ENCODE results near the gene FBXO27.

DNA sequence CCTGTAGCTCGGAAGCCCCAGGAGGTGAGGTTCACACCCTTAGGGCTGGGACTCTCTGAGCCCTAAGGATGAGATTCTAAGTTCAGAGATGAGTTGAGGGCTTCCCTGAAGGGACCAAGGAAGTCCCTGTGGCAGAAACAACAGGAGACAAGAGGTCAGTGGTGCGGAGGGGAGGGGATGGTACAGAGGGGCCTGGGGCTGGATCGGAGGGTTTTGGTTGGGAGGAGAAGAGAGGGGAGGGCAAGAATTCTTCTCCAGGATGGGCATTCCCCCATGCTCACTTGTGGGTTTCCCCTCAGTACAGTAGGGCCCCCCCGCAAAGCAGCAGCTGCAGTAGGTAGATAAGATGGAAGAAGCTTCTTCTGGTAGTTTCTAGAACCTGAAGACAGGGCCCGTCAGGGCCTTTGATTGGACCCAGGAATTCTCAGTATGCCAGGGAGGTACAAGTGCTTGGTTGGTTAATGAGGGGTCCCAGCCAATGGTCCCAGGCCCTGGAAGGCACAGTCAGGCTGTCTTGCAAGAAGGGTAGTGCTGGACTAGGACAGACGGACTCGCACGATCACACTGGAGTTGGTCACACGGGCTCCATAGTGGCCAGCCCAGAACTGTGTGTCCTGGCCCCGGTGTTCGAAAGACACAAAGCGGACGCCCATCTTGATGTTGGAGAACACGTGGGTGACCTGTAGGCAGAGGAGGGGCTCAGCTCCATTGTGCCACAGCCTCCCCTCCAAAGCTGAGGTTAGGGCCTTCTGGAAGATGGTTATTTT is 7.3 kb downstream of the FBXO27 start:
- TF ChIP-seq NFE2L2 (IDR thresholded peaks at IDR 0.05; ENCODE audit: low read depth, low read length) (no peak), POLR2A (IDR thresholded peaks at IDR 0.05; ENCODE audit: low read depth, low read length) (no peak), RAD21 (IDR thresholded peaks at IDR 0.05; ENCODE audit: low read length) (no peak), BHLHE40 (IDR thresholded peaks at IDR 0.05; ENCODE audit: low read depth, low read length) (no peak), RFX5 (IDR thresholded peaks at IDR 0.05; ENCODE audit: low read depth, low read length) (no peak), MAFK (IDR thresholded peaks at IDR 0.05; ENCODE audit: low read depth, low read length) (no peak), CEBPB (IDR thresholded peaks at IDR 0.05; ENCODE audit: low read depth, low read length) (no peak), FOS (IDR thresholded peaks at IDR 0.05; ENCODE audit: low read depth, low read length) (no peak), MXI1 (IDR thresholded peaks at IDR 0.05; ENCODE audit: borderline replicate concordance, low read depth, low read length) (no peak), MAZ (IDR thresholded peaks at IDR 0.05; ENCODE audit: borderline replicate concordance, low read depth, low read length) (no peak), RCOR1 (IDR thresholded peaks at IDR 0.05; ENCODE audit: insufficient replicate concordance, low read length) (no peak), SMC3 (IDR thresholded peaks at IDR 0.05; ENCODE audit: low read depth, low read length) (no peak)
- TF ChIP-seq, protein P1, sequence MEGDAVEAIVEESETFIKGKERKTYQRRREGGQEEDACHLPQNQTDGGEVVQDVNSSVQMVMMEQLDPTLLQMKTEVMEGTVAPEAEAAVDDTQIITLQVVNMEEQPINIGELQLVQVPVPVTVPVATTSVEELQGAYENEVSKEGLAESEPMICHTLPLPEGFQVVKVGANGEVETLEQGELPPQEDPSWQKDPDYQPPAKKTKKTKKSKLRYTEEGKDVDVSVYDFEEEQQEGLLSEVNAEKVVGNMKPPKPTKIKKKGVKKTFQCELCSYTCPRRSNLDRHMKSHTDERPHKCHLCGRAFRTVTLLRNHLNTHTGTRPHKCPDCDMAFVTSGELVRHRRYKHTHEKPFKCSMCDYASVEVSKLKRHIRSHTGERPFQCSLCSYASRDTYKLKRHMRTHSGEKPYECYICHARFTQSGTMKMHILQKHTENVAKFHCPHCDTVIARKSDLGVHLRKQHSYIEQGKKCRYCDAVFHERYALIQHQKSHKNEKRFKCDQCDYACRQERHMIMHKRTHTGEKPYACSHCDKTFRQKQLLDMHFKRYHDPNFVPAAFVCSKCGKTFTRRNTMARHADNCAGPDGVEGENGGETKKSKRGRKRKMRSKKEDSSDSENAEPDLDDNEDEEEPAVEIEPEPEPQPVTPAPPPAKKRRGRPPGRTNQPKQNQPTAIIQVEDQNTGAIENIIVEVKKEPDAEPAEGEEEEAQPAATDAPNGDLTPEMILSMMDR (conservative IDR thresholded peaks at IDR 0.05; ENCODE audit: low read depth, low read length) = no peak
- TF ChIP-seq, protein P2, sequence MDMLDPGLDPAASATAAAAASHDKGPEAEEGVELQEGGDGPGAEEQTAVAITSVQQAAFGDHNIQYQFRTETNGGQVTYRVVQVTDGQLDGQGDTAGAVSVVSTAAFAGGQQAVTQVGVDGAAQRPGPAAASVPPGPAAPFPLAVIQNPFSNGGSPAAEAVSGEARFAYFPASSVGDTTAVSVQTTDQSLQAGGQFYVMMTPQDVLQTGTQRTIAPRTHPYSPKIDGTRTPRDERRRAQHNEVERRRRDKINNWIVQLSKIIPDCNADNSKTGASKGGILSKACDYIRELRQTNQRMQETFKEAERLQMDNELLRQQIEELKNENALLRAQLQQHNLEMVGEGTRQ (IDR thresholded peaks at IDR 0.05; ENCODE audit: low read depth, low read length) = no peak

Data from IMR-90 (cell line).